Mononuclear cell (primary cell): ENCODE results near the gene ARL5B. TPM values are rescaled to one million over a fixed set of nuclear protein-coding genes. Genes with fewer than 3 reads are reported as not detected.

Experiments used
- H3K27me3 ChIP-seq: 2 replicates; pipeline ENCODE4 v1.6.0; 2011; ENCODE audit warnings: low read length, control low read depth; ENCODE audit not compliant: insufficient read depth
- H3K4me1 ChIP-seq: 2 replicates; pipeline ENCODE4 v1.5.1; 2011; ENCODE audit warnings: mild to moderate bottlenecking, low read length, control low read depth; ENCODE audit not compliant: insufficient read depth
- H3K4me3 ChIP-seq: 2 replicates; pipeline ENCODE4 v1.5.1; 2011; ENCODE audit warnings: mild to moderate bottlenecking, low read length, moderate library complexity
- H3K9me3 ChIP-seq: 2 replicates; pipeline ENCODE4 v1.5.1; 2011; ENCODE audit warnings: low read depth, mild to moderate bottlenecking, control low read depth, low read length
- total RNA-seq: library from RNA; depleted of rRNA; stranded (reverse); fragments of >200 nt; gene quantifications from one replicate; pipeline ENCODE4 v1.2.3, GENCODE V29; 2012

Gene ARL5B
- total RNA-seq, 1 donor = 59.0 TPM

- Histone ChIP-seq H3K4me3 (no peak overlapping the region), H3K27me3 (no peaks in the 10 kb centered on the region), H3K9me3 (no peaks in the 10 kb centered on the region), H3K4me1 (no peaks in the 10 kb centered on the region)
These were observed 60.6 kb downstream of the ARL5B start for GRCh38 chr10:18719811-18720210.

- no peaks in the 10 kb centered on the region for H3K4me1 ChIP-seq
- no peak overlapping the region for H3K4me3 ChIP-seq
- no peaks in the 10 kb centered on the region for H3K27me3 ChIP-seq
- no peaks in the 10 kb centered on the region for H3K9me3 ChIP-seq
These were observed 61.8 kb downstream of the ARL5B start for GRCh38 chr10:18721067-18721466.

GRCh38 chr10:18723801-18724200 is 64.6 kb downstream of the ARL5B start:
- Histone ChIP-seq H3K4me1 (no peaks in the 10 kb centered on the region), H3K27me3 (no peaks in the 10 kb centered on the region), H3K4me3 (no peak overlapping the region), H3K9me3 (no peaks in the 10 kb centered on the region)

Other genes with a start within 250 kb of the ARL5B start
- gene NSUN6, start 7.8 kb upstream of the ARL5B start, total RNA-seq = 17.3 TPM